Large intestine (tissue), 3 donors: ENCODE results near the gene RAB5IF. TPM values are rescaled to one million over a fixed set of nuclear protein-coding genes. Genes with fewer than 3 reads are reported as not detected.

Source experiments
- DNase-seq, 2 donors: peaks; one replicate each; pipeline versions ENCODE4 v3.0.0 to v3.0.0-alpha.2; 2013
- H3K27ac ChIP-seq: one replicate; pipeline ENCODE4 v1.5.1; 2013; ENCODE audit warnings: low read length
- H3K27me3 ChIP-seq: 2 replicates; pipeline ENCODE4 v1.6.1; 2013; ENCODE audit warnings: low read length; ENCODE audit not compliant: control insufficient read depth, insufficient read depth
- H3K36me3 ChIP-seq: 2 replicates; pipeline ENCODE4 v1.6.1; 2013; ENCODE audit warnings: low read length; ENCODE audit not compliant: control insufficient read depth, insufficient read depth
- H3K4me1 ChIP-seq: one replicate; pipeline ENCODE4 v1.6.1; 2013; ENCODE audit warnings: low read length; ENCODE audit not compliant: control insufficient read depth, insufficient read depth
- H3K4me3 ChIP-seq: one replicate; pipeline ENCODE4 v1.5.1; 2013; ENCODE audit warnings: low read length
- H3K9me3 ChIP-seq: one replicate; pipeline ENCODE4 v1.6.1; 2013; ENCODE audit warnings: mild to moderate bottlenecking, low read depth, low read length, moderate library complexity; ENCODE audit not compliant: control insufficient read depth
- WGBS: methylation state at CpG from one replicate; pipeline ENCODE4 v1.1.5; 2013; ENCODE audit warnings: low lambda C conversion rate; ENCODE audit not compliant: insufficient coverage; 5-methylcytosine and 5-hydroxymethylcytosine counted together
- polyA plus RNA-seq: library from polyadenylated mRNA; unstranded; fragments of 120-200 nt; gene quantifications from one replicate; pipeline ENCODE4 v1.2.1, GENCODE V29; 2013

The RAB5IF gene
- polyA plus RNA-seq, 1 donor: 101 TPM

- Histone ChIP-seq H3K27ac (no peak overlapping the region), H3K9me3 (no peaks in the 10 kb centered on the region), H3K4me3 (no peak overlapping the region), H3K4me1 (peaks cover 3% of the 10 kb centered on the region), H3K36me3 (no peaks in the 10 kb centered on the region), H3K27me3 (no peaks in the 10 kb centered on the region)
- DNase-seq: no peak
- no CpG with 5 or more reads among the region's 6 CpGs for WGBS
Observed at GRCh38 chr20:36642136-36642535, 36.6 kb downstream of the RAB5IF start.

GRCh38 chr20:36644032-36644705, 38.6 kb downstream of the RAB5IF start:
- no peak overlapping the region for H3K4me3 ChIP-seq

GRCh38 chr20:36644706-36645095, 39.1 kb downstream of the RAB5IF start:
- 80% methylated on average over 1 of the region's 7 CpGs for WGBS
- Histone ChIP-seq H3K27ac (no peak overlapping the region), H3K4me1 (peaks cover 11% of the 10 kb centered on the region), H3K9me3 (no peaks in the 10 kb centered on the region), H3K27me3 (no peaks in the 10 kb centered on the region), H3K36me3 (no peaks in the 10 kb centered on the region), H3K4me3 (no peak overlapping the region)
- DNase-seq: no peak

More at GRCh38 chr20:36644032-36644705, 38.6 kb downstream of the RAB5IF start:
- H3K9me3 ChIP-seq: no peaks in the 10 kb centered on the region
- H3K27ac ChIP-seq: no peak overlapping the region
- no CpG with 5 or more reads among the region's 5 CpGs for WGBS
- no peaks in the 10 kb centered on the region for H3K27me3 ChIP-seq
- no peaks in the 10 kb centered on the region for H3K36me3 ChIP-seq
- no peak for DNase-seq
- H3K4me1 ChIP-seq: peaks cover 11% of the 10 kb centered on the region

GRCh38 chr20:36645353-36645752, 39.8 kb downstream of the RAB5IF start:
- DNase-seq: no peak
- Histone ChIP-seq H3K9me3 (no peaks in the 10 kb centered on the region), H3K4me1 (peaks cover 11% of the 10 kb centered on the region), H3K4me3 (no peak overlapping the region), H3K27me3 (no peaks in the 10 kb centered on the region), H3K36me3 (no peaks in the 10 kb centered on the region), H3K27ac (no peak overlapping the region)
- WGBS: no CpG with 5 or more reads among the region's 7 CpGs

- H3K4me3 ChIP-seq: no peak within 1 kb of the TSS
- DNase-seq: peak in 1 of 2 donors; percentile 18
Observed at GRCh38 chr20:36645998-36646397, 40.4 kb downstream of the RAB5IF start, which contains the start of gene SLA2. Gene SLA2, minus strand, starts transcription at chr20:36646196. Its CDS starts 4,861 bp downstream, at chr20:36641335.

GRCh38 chr20:36646678-36647077, 41.1 kb downstream of the RAB5IF start:
- H3K4me3 ChIP-seq: no peak overlapping the region
- no peak for DNase-seq
- H3K4me1 ChIP-seq: peaks cover 11% of the 10 kb centered on the region
- WGBS: no CpG with 5 or more reads among the region's 3 CpGs
- H3K9me3 ChIP-seq: no peaks in the 10 kb centered on the region
- no peaks in the 10 kb centered on the region for H3K36me3 ChIP-seq
- H3K27ac ChIP-seq: no peak overlapping the region
- H3K27me3 ChIP-seq: no peaks in the 10 kb centered on the region

More at GRCh38 chr20:36645998-36646397, 40.4 kb downstream of the RAB5IF start, which contains the start of gene SLA2:
- H3K4me1 ChIP-seq: peaks cover 11% of the 10 kb centered on the region
- no peaks in the 10 kb centered on the region for H3K27me3 ChIP-seq
- WGBS: no CpG with 5 or more reads among the region's 9 CpGs
- H3K27ac ChIP-seq: no peak within 1 kb of the TSS
- H3K9me3 ChIP-seq: no peaks in the 10 kb centered on the region
- no peaks in the 10 kb centered on the region for H3K36me3 ChIP-seq

- H3K36me3 ChIP-seq: no peaks in the 10 kb centered on the region
- no peak overlapping the region for H3K4me3 ChIP-seq
- H3K27me3 ChIP-seq: no peaks in the 10 kb centered on the region
- no peaks in the 10 kb centered on the region for H3K9me3 ChIP-seq
- DNase-seq: peak in 1 of 2 donors; percentile 42
- no peak overlapping the region for H3K27ac ChIP-seq
- H3K4me1 ChIP-seq: peaks cover 11% of the 10 kb centered on the region
- WGBS: 50% methylated on average over 1 of the region's 8 CpGs
Observed at GRCh38 chr20:36647196-36648121, 41.9 kb downstream of the RAB5IF start.

- no peak overlapping the region for H3K27ac ChIP-seq
- no CpG with 5 or more reads among the region's 9 CpGs for WGBS
- H3K36me3 ChIP-seq: peaks cover 10% of the 10 kb centered on the region
- no peaks in the 10 kb centered on the region for H3K27me3 ChIP-seq
- H3K4me3 ChIP-seq: no peak overlapping the region
- no peaks in the 10 kb centered on the region for H3K4me1 ChIP-seq
- DNase-seq: no peak
- no peaks in the 10 kb centered on the region for H3K9me3 ChIP-seq
Observed at GRCh38 chr20:36653456-36653855, 47.9 kb downstream of the RAB5IF start.

- H3K4me3 ChIP-seq: no peak overlapping the region
- H3K9me3 ChIP-seq: no peaks in the 10 kb centered on the region
- peaks cover 10% of the 10 kb centered on the region for H3K36me3 ChIP-seq
- no peak for DNase-seq
- no CpG with 5 or more reads among the region's 8 CpGs for WGBS
- no peak overlapping the region for H3K27ac ChIP-seq
- no peaks in the 10 kb centered on the region for H3K27me3 ChIP-seq
- H3K4me1 ChIP-seq: no peaks in the 10 kb centered on the region
Observed at GRCh38 chr20:36654506-36654905, 48.9 kb downstream of the RAB5IF start.

- Histone ChIP-seq H3K27ac (no peak overlapping the region), H3K9me3 (no peaks in the 10 kb centered on the region), H3K36me3 (peaks cover 10% of the 10 kb centered on the region), H3K4me3 (no peak overlapping the region), H3K4me1 (no peaks in the 10 kb centered on the region), H3K27me3 (no peaks in the 10 kb centered on the region)
- DNase-seq: no peak
- WGBS: no CpG with 5 or more reads among the region's 3 CpGs
Observed at GRCh38 chr20:36655004-36655403, 49.4 kb downstream of the RAB5IF start.
